Spleen (tissue), 13 donors: Measurements from ENCODE around the gene PMEL. TPM values are rescaled to one million over a fixed set of nuclear protein-coding genes. Genes with fewer than 3 reads are reported as not detected.

Experiments
- DNase-seq: peaks from one replicate; pipeline ENCODE4 v3.0.0-alpha.2; 2020
- H3K27ac ChIP-seq, 8 donors: fragments of 200-600 bp; sonication (generic) in 7 of 8; 1 replicate in 4 of 8; 2 replicates in 4 of 8; pipeline versions ENCODE4 v1.5.0 to v1.8.0; 2016 to 2021; ENCODE audit warnings: inconsistent platforms in 4 of 8, mild to moderate bottlenecking in 4 of 8, moderate library complexity in 1 of 8
- H3K27me3 ChIP-seq, 7 donors: fragments of 200-600 bp; sonication (generic) in 6 of 7; replicated peaks in 1 of 7; 1 replicate in 4 of 7; 2 replicates in 3 of 7; pipeline versions ENCODE4 v1.5.0 to v1.8.0; 2016 to 2021; ENCODE audit warnings: inconsistent platforms in 3 of 7, mild to moderate bottlenecking in 1 of 7
- H3K36me3 ChIP-seq, 6 donors: fragments of 200-600 bp; sonication (generic) in 5 of 6; 1 replicate in 4 of 6; 2 replicates in 2 of 6; pipeline versions ENCODE4 v1.5.0 to v1.8.0; 2016 to 2021; ENCODE audit warnings: inconsistent platforms in 2 of 6
- H3K4me1 ChIP-seq, 6 donors: fragments of 200-600 bp; sonication (generic) in 5 of 6; 1 replicate in 3 of 6; 2 replicates in 3 of 6; pipeline versions ENCODE4 v1.5.0 to v1.8.0; 2016 to 2021; ENCODE audit warnings: inconsistent platforms in 3 of 6
- H3K4me3 ChIP-seq, 8 donors: fragments of 200-600 bp; sonication (generic) in 7 of 8; 1 replicate in 4 of 8; 2 replicates in 4 of 8; pipeline versions ENCODE4 v1.5.0 to v1.8.0; 2016 to 2021; ENCODE audit warnings: inconsistent platforms in 4 of 8, mild to moderate bottlenecking in 4 of 8, moderate library complexity in 2 of 8
- H3K9me3 ChIP-seq, 8 donors: fragments of 200-600 bp; sonication (generic) in 7 of 8; 1 replicate in 4 of 8; 2 replicates in 4 of 8; pipeline versions ENCODE4 v1.5.0 to v1.8.0; 2016 to 2021; ENCODE audit warnings: inconsistent platforms in 4 of 8
- CTCF ChIP-seq, 11 experiments: fragments of 200-600 bp in 7 of 11; fragments of 450-650 bp in 4 of 11; sonication (generic) in 4 of 11; IDR thresholded peaks in 8 of 11; conservative IDR thresholded peaks in 3 of 11; 1 replicate in 7 of 11; 2 replicates in 4 of 11; pipeline versions ENCODE4 v1.4.0 to v1.8.0; 2016 to 2021; ENCODE audit warnings: antibody characterized with exemption in 11 of 11, inconsistent platforms in 4 of 11, mild to moderate bottlenecking in 1 of 11
- POLR2A ChIP-seq, 3 donors: fragments of 450-650 bp; IDR thresholded peaks; one replicate each; pipeline ENCODE4 v1.5.1; 2017; ENCODE audit warnings: antibody characterized with exemption in 3 of 3, mild to moderate bottlenecking in 1 of 3
- POLR2AphosphoS5 ChIP-seq, 3 donors: sonication (generic); formaldehyde crosslinking; IDR thresholded peaks; one replicate each; pipeline ENCODE4 v1.5.1; 2017; ENCODE audit warnings: antibody characterized with exemption in 3 of 3
- WGBS, 5 donors: extraction: QIAGEN DNeasy Blood & Tissue Kit in 3 of 5; methylation state at CpG; one replicate each; pipeline versions ENCODE4 v1.1.5 to v1.1.7; 2013 to 2018; 5-methylcytosine and 5-hydroxymethylcytosine counted together
- intact Hi-C: fragments of 100-400 bp; cut with DNase I; formaldehyde crosslinking; loops from one replicate; pipeline ENCODE4 v1.15.0; 2023; ENCODE audit warnings: low total_unique reads
- long read RNA-seq, 2 donors: transcript quantifications; one replicate each; lab custom pipeline, GENCODE V29; 2026
- polyA plus RNA-seq, 3 donors: library from polyadenylated mRNA; stranded (reverse); fragments of 200-250 nt; gene quantifications; one replicate each; pipeline ENCODE4 v1.2.1, GENCODE V29; 2013
- total RNA-seq, 7 donors: library from RNA; depleted of rRNA in 3 of 7; stranded (reverse); fragments of >200 nt in 3 of 7; fragmentation: NEBNext Ultra II Directional in 4 of 7; extraction: Animal tissue kit (Norgen Biotek cat#: 25700) in 4 of 7; gene quantifications; one replicate each; pipeline versions ENCODE4 v1.1.0 to v1.2.1, GENCODE V29; 2016 to 2021
- donor health status: healthy with polysubstance abuse.
- donor health status: DM: no; HTN: no; CAD: no; lungs with moderate emphysema.
- donor health status: DM: no; HTN: no; CAD: no.
- donor health status: Bipolar disorder and iron deficiency.
- donor health status: healthy.
- donor health status: DM: no; HTN: no; CAD: no.
- donor health status: DM: yes; HTN: yes; CAD: no.

The PMEL gene
- total RNA-seq (1 to 10 TPM in 3 of 7 donors, under 1 TPM in 4; 0.44 to 1.6 (median 0.85) TPM), polyA plus RNA-seq (under 1 TPM; 0.15 to 0.50 (median 0.29) TPM)
- long read RNA-seq, donor 1, partial matches to known transcripts: 108 of 109 reads
- long read RNA-seq, donor 1, other reads (novel, unspliced or antisense): 0 of 109 reads
- long read RNA-seq, donor 2: 0 reads

DNA sequence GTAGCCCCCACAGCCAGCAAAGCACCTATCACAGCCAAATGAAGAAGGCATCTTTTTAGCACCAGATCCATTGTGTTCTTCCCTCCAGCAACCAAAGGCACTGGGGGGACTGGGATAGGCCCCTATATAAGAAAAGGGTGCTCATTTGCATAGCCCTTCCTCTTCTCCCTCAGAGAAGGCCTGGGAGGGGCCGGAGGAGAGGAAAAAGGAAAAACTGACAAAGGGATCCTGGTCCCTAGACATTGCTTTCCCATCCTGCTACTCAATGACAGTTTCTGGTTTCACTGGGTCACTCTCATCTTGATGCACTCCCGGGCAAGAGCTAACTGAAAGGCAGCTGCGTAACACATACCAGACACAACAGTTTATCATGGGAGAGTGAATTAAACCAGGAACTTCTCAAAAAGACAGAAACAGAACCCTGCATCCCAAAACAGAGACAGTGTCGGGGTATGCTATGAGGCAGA is at the start of gene PMEL:
Gene PMEL, minus strand, starts transcription at position 102 of the 467 bp plus-strand sequence. Its CDS starts 31 bp downstream, at position 71.
- intact Hi-C loops: no loop called here
- TF ChIP-seq POLR2A (IDR thresholded peaks at IDR 0.05) (no peak), POLR2AphosphoS5 (IDR thresholded peaks at IDR 0.05) (no peak), CTCF (IDR thresholded peaks at IDR 0.05 in 8 of 11, conservative IDR thresholded peaks at IDR 0.05 in 3 of 11) (no peak)
- 6 to 25% (median 12%) methylated on average over 4 of the region's 4 CpGs for WGBS, 5 donors
- peaks cover 0 to 27% (median 2%) of the 10 kb centered on the region in 6 donors for H3K36me3 ChIP-seq
- H3K9me3 ChIP-seq: no peaks in the 10 kb centered on the region
- peak within 1 kb of the TSS; percentile 59 to 96 (median 76) for H3K4me3 ChIP-seq
- H3K27me3 ChIP-seq: no peaks in the 10 kb centered on the region
- peak within 1 kb of the TSS; percentile 51 to 92 (median 88) for H3K27ac ChIP-seq
- DNase-seq: no peak
- peaks cover 6 to 38% (median 25%) of the 10 kb centered on the region in 6 donors for H3K4me1 ChIP-seq

GRCh38 chr12:56014205-56014604 is 48.4 kb upstream of the PMEL start:
- Histone ChIP-seq H3K9me3 (no peaks in the 10 kb centered on the region), H3K36me3 (peaks cover 0 to 13% (median 0%) of the 10 kb centered on the region in 6 donors), H3K4me1 (peaks cover 0 to 1% (median 0%) of the 10 kb centered on the region in 6 donors), H3K27ac (no peak overlapping the region), H3K4me3 (no peak overlapping the region), H3K27me3 (no peaks in the 10 kb centered on the region)
- TF ChIP-seq POLR2AphosphoS5 (IDR thresholded peaks at IDR 0.05): no peak
- TF ChIP-seq CTCF (IDR thresholded peaks at IDR 0.05 in 8 of 11, conservative IDR thresholded peaks at IDR 0.05 in 3 of 11): no peak
- no peak for TF ChIP-seq POLR2A (IDR thresholded peaks at IDR 0.05)
- 39 to 56% (median 55%) methylated on average over 2 of the region's 2 CpGs for WGBS, 5 donors
- no peak for DNase-seq
- intact Hi-C loops: no loop called here

DNA sequence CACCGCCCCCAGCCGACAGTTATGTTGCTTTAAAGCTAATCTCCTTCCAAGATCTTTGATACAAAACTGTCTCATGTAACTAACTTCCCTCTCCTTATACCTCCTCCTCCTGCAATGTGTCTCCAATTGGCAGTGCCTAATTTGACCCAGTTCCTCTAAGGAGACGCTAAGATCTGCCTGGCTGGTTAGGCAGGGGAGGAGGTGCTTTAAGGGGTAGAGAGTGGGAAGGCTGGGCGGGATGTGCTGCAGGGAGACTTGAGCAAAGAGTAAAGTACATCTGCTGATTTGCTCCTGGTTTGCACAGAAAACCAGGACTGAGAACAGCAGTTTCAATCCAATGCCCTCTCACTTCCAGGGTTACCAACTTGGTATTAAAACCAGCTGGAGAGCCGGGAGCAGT is 47.6 kb upstream of the PMEL start:
- no peak overlapping the region for H3K4me3 ChIP-seq
- no peak for DNase-seq
- no peaks in the 10 kb centered on the region for H3K27me3 ChIP-seq
- H3K27ac ChIP-seq: no peak overlapping the region
- H3K36me3 ChIP-seq: peaks cover 0 to 12% (median 0%) of the 10 kb centered on the region in 6 donors
- TF ChIP-seq POLR2A (IDR thresholded peaks at IDR 0.05) (no peak), CTCF (IDR thresholded peaks at IDR 0.05 in 8 of 11, conservative IDR thresholded peaks at IDR 0.05 in 3 of 11) (no peak), POLR2AphosphoS5 (IDR thresholded peaks at IDR 0.05) (no peak)
- H3K4me1 ChIP-seq: peaks cover 0 to 6% (median 2%) of the 10 kb centered on the region in 6 donors
- 81 to 91% (median 88%) methylated on average over 5 of the region's 5 CpGs for WGBS, 5 donors
- no peaks in the 10 kb centered on the region for H3K9me3 ChIP-seq
- intact Hi-C loops: no loop called here

GRCh38 chr12:56011509-56012090 is 45.8 kb upstream of the PMEL start:
- intact Hi-C loops: no loop called here
- WGBS, 5 donors: 82 to 98% (median 91%) methylated on average over 2 of the region's 2 CpGs
- no peaks in the 10 kb centered on the region for H3K27me3 ChIP-seq
- H3K4me1 ChIP-seq: peaks cover 0 to 24% (median 12%) of the 10 kb centered on the region in 6 donors
- no peak for DNase-seq
- TF ChIP-seq CTCF (IDR thresholded peaks at IDR 0.05 in 8 of 11, conservative IDR thresholded peaks at IDR 0.05 in 3 of 11) (no peak), POLR2A (IDR thresholded peaks at IDR 0.05) (no peak), POLR2AphosphoS5 (IDR thresholded peaks at IDR 0.05) (no peak)
- H3K27ac ChIP-seq: no peak overlapping the region
- H3K36me3 ChIP-seq: peaks cover 0 to 8% (median 0%) of the 10 kb centered on the region in 6 donors
- no peaks in the 10 kb centered on the region for H3K9me3 ChIP-seq
- H3K4me3 ChIP-seq: no peak overlapping the region
